ENCODE data around the gene C4A.

C4A gene

DNA sequence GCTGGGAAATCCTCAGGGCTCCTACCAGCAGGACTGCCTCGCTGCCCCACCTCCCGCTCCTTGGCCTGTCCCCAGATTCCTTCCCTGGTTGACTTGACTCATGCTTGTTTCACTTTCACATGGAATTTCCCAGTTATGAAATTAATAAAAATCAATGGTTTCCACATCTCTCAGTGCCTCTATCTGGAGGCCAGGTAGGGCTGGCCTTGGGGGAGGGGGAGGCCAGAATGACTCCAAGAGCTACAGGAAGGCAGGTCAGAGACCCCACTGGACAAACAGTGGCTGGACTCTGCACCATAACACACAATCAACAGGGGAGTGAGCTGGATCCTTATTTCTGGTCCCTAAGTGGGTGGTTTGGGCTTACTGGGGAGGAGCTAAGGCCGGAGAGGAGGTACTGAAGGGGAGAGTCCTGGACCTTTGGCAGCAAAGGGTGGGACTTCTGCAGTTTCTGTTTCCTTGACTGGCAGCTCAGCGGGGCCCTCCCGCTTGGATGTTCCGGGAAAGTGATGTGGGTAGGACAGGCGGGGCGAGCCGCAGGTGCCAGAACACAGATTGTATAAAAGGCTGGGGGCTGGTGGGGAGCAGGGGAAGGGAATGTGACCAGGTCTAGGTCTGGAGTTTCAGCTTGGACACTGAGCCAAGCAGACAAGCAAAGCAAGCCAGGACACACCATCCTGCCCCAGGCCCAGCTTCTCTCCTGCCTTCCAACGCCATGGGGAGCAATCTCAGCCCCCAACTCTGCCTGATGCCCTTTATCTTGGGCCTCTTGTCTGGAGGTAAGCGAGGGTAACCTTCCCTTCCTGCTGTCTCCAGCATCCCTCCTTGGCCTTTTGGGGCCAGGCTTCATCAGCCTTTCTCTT, 36.1 kb upstream of the C4A start, which contains the start of gene CFB:
CFB (plus strand) TSS at position 589 of the 863 bp plus-strand sequence; CDS start at position 716, 127 bp downstream.
- DNase-seq (ENCODE audit: low read depth): no peak
- no peak within 1 kb of the TSS for H3K4me3 ChIP-seq (ENCODE audit: low read depth, low read length)
- TF ChIP-seq, protein P1, sequence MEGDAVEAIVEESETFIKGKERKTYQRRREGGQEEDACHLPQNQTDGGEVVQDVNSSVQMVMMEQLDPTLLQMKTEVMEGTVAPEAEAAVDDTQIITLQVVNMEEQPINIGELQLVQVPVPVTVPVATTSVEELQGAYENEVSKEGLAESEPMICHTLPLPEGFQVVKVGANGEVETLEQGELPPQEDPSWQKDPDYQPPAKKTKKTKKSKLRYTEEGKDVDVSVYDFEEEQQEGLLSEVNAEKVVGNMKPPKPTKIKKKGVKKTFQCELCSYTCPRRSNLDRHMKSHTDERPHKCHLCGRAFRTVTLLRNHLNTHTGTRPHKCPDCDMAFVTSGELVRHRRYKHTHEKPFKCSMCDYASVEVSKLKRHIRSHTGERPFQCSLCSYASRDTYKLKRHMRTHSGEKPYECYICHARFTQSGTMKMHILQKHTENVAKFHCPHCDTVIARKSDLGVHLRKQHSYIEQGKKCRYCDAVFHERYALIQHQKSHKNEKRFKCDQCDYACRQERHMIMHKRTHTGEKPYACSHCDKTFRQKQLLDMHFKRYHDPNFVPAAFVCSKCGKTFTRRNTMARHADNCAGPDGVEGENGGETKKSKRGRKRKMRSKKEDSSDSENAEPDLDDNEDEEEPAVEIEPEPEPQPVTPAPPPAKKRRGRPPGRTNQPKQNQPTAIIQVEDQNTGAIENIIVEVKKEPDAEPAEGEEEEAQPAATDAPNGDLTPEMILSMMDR (IDR thresholded peaks at IDR 0.05; ENCODE audit: control insufficient read depth, extremely low read depth, insufficient read depth): no peak

GRCh38 chr6:31946370-31946885, 35.4 kb upstream of the C4A start:
- TF ChIP-seq, protein P1 (IDR thresholded peaks at IDR 0.05; ENCODE audit: control insufficient read depth, extremely low read depth, insufficient read depth): no peak
- DNase-seq (ENCODE audit: low read depth): no peak
- no peak overlapping the region for H3K4me3 ChIP-seq (ENCODE audit: low read depth, low read length)

GRCh38 chr6:31947070-31947675, 34.7 kb upstream of the C4A start:
- TF ChIP-seq, protein P1 (IDR thresholded peaks at IDR 0.05; ENCODE audit: control insufficient read depth, extremely low read depth, insufficient read depth): no peak
- no peak for DNase-seq (ENCODE audit: low read depth)
- no peak overlapping the region for H3K4me3 ChIP-seq (ENCODE audit: low read depth, low read length)

- TF ChIP-seq, protein P1 (IDR thresholded peaks at IDR 0.05; ENCODE audit: control insufficient read depth, extremely low read depth, insufficient read depth): no peak
- no peak for DNase-seq (ENCODE audit: low read depth)
- no peak overlapping the region for H3K4me3 ChIP-seq (ENCODE audit: low read depth, low read length)
These were observed 34.0 kb upstream of the C4A start for GRCh38 chr6:31947864-31948263.

- no peak for DNase-seq (ENCODE audit: low read depth)
- TF ChIP-seq, protein P1 (IDR thresholded peaks at IDR 0.05; ENCODE audit: control insufficient read depth, extremely low read depth, insufficient read depth): no peak
- H3K4me3 ChIP-seq (ENCODE audit: low read depth, low read length): no peak overlapping the region
These were observed 33.6 kb upstream of the C4A start for GRCh38 chr6:31948306-31948705.

- TF ChIP-seq, protein P1 (IDR thresholded peaks at IDR 0.05; ENCODE audit: control insufficient read depth, extremely low read depth, insufficient read depth): no peak
- no peak for DNase-seq (ENCODE audit: low read depth)
- no peak overlapping the region for H3K4me3 ChIP-seq (ENCODE audit: low read depth, low read length)
These were observed 33.0 kb upstream of the C4A start for GRCh38 chr6:31948753-31949413.

Measured in LNCaP clone FGC (cell line).